ENCODE measurements around the gene PFDN6. TPM values are rescaled to one million over a fixed set of nuclear protein-coding genes. Genes with fewer than 3 reads are reported as not detected.

PFDN6 gene
- total and polyA plus RNA-seq, 9 of the 15 experiments (the other 6 are each of a cell fraction or from before 2014, with no cell fraction given), result 6.8 to 475 (median 216) TPM

- TF ChIP-seq ZNF592 (IDR thresholded peaks at IDR 0.05) (no peak), SUPT5H (IDR thresholded peaks at IDR 0.05) (peak; percentile 77), MAZ (CRISPR knock-in tag; conservative IDR thresholded peaks at IDR 0.05 in 1 of 2, IDR thresholded peaks at IDR 0.05 in 1 of 2) (peak; percentile 93 to 95), HDAC8 (tag; IDR thresholded peaks at IDR 0.05) (no peak), EGR1 (conservative IDR thresholded peaks at IDR 0.05) (peak; percentile 89), ZBTB26 (CRISPR knock-in tag; IDR thresholded peaks at IDR 0.05) (no peak), SMARCC2 (IDR thresholded peaks at IDR 0.05; ENCODE audit: low read depth) (no peak), TRIM25 (IDR thresholded peaks at IDR 0.05; ENCODE audit: borderline replicate concordance) (peak; percentile 99), THRA (IDR thresholded peaks at IDR 0.05) (no peak), HIVEP1 (CRISPR knock-in tag; IDR thresholded peaks at IDR 0.05) (no peak), ZFX (CRISPR knock-in tag; IDR thresholded peaks at IDR 0.05) (peak; percentile 32), DEAF1 (CRISPR knock-in tag; IDR thresholded peaks at IDR 0.05) (no peak), THAP12 (CRISPR knock-in tag; IDR thresholded peaks at IDR 0.05) (no peak), ZNF408 (CRISPR knock-in tag; IDR thresholded peaks at IDR 0.05; ENCODE audit: low read depth) (no peak)
These were observed 28.4 kb downstream of the PFDN6 start, which contains the start of gene ZBTB22 (continued) for GRCh38 chr6:33317669-33318425.

Data from K562 (cell line).